GM04503 (cell line): Measurements from ENCODE around the gene CAMKK2.
"Not testable (repeated sequence)": the region's sequence is repeated elsewhere in the genome, so short reads cannot be mapped to it uniquely, and the experiment has no call there.

Experiments
- DNase-seq: peaks from one replicate; pipeline ENCODE4 v3.0.0-alpha.2; 2012; ENCODE audit warnings: low read depth

The CAMKK2 gene

GRCh38 chr12:121296618-121297434 lies at the start of gene CAMKK2:
Gene CAMKK2, minus strand, starts transcription at chr12:121296709. Its CDS starts 22,183 bp downstream, at chr12:121274526.
- DNase-seq = no peak

DNA sequence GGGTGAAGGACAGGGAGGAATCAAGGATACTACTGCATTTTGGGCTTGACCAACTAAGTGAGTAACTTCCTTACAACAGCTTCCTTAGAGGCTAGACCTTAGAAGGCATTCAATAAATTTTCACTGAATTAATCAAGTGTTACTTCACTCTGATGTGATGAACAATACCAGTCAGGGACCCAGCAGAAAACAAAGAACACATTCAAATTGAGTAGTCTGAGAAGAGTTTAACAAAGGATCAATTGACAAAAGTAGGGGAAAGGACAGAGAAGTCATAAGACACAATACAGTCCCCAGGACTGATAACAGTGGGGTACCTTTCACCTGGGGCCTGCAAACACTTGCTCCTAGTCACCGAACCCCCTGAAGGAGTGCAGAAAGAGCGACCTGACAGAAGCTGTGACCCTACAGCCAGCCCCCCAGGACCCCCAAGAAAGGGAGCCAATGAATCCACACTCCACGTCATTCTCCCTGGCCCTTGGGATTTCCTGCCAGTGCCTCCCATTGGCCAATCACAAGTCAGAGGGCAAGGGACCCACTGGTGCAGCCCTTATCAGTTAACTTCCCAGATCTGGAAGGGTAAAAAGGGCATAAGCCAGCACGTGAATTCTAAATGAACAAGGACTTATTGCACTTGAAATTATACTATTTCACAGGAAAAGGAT lies 48.8 kb upstream of the CAMKK2 start:
- no peak for DNase-seq

- DNase-seq = no peak
Measured at GRCh38 chr12:121344506-121344905, 48.0 kb upstream of the CAMKK2 start.

DNA sequence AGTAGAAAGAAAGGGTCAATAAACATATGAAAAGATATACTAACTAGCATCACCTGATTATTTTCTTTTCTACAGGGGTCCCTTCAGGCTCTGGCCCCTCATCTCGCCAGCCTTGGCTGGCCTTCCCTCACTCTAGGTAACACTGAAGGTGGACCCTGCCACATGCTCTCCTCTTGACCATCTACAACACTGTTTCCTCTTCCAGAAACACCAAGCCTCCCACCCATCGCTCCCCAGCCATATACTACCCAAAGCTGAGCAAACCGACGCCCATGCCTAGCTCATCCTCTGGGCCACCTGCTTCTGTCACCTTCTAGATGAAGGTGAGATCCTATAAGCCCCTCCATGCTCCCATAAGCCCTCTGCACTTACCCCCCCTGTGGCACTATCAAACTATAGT lies 40.9 kb upstream of the CAMKK2 start:
- DNase-seq = no peak

DNA sequence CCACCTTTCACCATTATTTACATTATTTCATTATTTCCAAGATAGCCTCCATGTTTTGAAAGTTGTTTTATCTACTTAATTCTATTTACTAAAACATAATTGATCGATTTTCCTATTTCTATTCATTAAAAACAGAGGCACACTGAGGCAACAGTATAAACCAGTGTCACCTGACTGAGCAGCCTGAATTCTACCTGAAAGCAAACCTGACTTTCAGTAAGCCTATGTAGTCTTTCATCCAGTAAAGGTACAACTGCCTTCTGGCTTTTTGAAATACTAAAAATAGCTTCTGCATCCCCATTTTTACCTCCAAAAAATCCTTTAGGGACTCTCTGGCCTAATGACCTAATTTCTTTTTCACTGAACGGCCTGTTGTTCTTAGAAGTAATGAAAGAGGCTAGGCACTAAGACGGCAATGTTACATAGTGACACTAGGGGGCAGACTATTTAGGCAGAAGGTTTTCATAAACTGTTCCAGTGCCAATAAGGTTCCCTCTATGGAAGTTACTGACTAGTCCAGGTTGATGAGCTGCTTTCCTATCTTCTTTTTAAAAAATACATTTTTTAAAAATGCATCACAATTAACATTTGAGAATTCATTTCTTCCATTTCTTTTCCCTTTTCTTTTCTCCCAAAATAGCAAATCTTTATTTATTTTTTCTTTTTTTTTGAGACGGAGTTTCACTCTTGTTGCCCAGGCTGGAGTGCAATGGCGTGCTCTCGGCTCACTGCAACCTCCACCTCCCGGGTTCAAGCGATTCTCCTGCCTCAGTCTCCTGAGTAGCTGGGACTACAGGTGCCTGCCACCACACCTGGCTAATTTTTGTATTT lies 38.2 kb upstream of the CAMKK2 start:
- DNase-seq = peak; percentile 24

GRCh38 chr12:121333747-121334146 lies 37.2 kb upstream of the CAMKK2 start:
- DNase-seq = no peak

DNA sequence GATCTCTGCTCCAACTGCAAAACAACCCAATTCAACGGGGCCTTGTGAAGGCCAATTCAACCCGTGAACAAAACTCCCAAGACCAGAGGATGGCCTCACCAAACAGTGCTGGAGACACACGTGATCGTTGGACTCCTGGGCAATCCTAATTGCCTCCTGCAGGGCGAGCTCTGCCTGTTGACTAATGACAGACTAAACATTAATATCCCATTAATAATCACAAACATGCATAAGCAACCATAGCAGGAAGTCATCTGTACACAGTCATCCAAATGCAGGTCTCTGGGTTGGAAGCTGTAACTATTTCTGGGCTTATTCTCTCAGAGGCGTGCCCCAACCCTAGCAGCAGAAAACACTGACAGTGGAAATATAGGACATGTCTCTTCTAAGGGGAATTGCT lies 34.7 kb upstream of the CAMKK2 start:
- no peak for DNase-seq

DNA sequence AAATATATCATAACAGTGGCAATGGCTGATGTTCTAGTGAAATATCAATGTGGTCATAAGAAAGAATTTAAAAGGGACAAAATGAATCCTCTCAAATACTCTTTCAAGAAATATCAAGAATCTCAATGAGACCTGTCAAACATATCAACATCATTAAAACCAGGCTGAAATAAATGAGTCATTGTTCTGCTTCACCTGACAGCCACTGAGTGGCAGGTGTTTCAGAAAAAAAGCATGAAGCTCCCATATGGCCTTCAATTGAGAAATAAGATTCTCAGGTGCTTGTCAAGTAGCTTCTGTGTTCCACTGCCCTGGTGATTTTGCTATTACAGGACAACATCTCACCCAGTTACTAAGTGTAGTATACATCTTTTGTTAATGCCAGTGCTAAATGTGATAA lies 34.2 kb upstream of the CAMKK2 start:
- DNase-seq = no peak

DNA sequence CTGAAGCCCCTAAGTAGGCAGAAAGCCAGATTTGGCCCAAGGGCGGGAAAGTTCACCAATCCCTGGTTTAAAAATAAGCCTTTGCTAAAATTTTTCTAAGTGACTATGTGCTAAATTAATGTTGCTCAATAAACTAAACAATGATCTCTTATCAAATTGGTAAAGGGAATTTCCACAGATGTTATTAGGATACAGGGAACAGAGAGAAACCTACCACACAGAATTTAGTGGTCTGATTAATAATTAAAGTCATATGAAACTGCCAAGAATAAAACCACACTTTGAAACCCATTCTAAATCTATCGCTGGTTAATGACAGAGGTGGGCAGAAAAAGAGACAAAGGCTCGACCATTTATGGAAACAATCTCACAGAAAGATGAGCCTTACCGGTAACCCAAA lies 33.7 kb upstream of the CAMKK2 start:
- DNase-seq = no peak

GRCh38 chr12:121328620-121329019 lies 32.1 kb upstream of the CAMKK2 start:
- no peak for DNase-seq

GRCh38 chr12:121326996-121327674 lies 30.6 kb upstream of the CAMKK2 start:
- DNase-seq = no peak

- no peak for DNase-seq
Measured at GRCh38 chr12:121325922-121326396, 29.4 kb upstream of the CAMKK2 start.

DNA sequence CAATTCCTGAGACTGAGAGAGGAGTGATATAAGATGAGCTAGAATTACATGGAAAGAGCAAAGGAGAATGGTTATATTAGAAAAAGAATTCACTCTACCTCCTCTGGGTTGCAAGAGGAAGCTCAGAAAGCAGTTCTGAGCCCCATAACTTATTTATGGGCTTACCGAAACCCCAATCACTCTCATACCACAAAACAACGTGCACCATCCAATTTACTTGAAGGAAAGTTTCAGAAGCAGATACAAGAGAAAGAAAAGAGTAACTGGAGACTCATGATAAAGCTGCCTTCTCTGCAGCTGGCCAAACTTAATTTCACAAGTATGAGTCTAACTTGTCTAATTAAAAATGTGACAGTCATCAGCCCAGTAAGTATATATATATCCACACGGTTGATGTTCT lies 27.4 kb upstream of the CAMKK2 start:
- no peak for DNase-seq

GRCh38 chr12:121318121-121318520 lies 21.6 kb upstream of the CAMKK2 start:
- no peak for DNase-seq

- no peak for DNase-seq
Measured at GRCh38 chr12:121314431-121314830, 17.9 kb upstream of the CAMKK2 start.

- not testable (repeated sequence) for DNase-seq
Measured at GRCh38 chr12:121310231-121310630, 13.7 kb upstream of the CAMKK2 start.

- DNase-seq = not testable (repeated sequence)
Measured at GRCh38 chr12:121307397-121307796, 10.9 kb upstream of the CAMKK2 start.

- DNase-seq = no peak
Measured at GRCh38 chr12:121304306-121304705, 7.8 kb upstream of the CAMKK2 start.

DNA sequence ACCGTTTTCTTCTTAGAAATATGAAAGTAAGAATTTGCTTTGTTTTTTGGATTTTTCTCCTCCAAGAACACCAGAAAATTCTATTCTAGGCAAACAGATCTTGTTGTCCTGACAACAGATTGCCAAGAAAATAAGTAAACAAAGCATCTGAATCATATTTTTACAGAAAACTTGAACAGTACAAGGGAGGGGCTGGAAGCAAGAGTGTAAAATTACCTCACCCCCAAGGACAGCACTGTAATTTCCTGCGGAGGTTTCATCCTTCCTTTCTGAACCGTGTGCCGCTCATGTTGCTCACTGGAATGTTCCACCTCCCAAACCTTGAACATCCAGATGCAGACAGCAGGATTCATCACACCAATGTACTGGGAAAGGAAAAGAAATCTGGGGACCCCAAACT lies 5.4 kb upstream of the CAMKK2 start:
- peak; percentile 14 for DNase-seq

DNA sequence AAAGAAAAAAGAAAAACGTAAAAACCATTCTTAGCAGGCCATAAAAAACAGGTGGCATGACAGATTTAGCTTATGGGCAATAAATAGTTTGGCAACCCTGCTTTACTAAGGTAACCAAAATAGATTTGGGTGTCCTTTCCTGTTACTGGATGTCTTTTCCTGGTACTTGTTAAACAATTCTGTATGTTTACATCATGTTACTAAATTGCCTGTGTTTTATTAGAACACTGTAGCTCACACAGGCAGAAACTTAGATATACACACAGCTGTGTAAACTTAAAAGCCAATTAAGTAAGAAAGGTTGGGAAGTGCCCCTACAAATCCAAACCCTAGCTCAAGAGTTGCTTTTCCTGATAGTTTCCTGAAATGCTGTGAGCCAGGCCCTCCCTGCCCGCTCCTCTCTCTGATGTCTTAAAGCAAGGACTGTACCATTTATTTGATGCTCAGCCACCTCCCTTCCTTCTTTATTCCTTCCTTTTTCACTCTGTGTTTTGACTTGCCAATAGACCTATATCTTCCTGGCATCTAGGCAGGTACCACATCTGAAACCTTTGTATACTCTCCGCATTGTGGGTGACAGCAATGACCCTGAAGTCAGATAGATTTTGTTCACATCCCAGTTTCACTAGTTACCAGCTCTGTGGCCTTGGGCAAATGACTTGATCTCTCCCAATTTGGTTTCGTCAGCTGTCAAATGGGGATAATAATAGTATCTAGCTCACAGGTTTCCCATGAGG lies 3.7 kb upstream of the CAMKK2 start:
- DNase-seq = no peak

GRCh38 chr12:121299662-121300061 lies 3.2 kb upstream of the CAMKK2 start:
- no peak for DNase-seq
